Activated CD8-positive, alpha-beta memory T cell treated with anti-CD3 and anti-CD28 coated beads for 4 hours (primary cell): ENCODE data around the gene ADCY3.

Source experiments
- DNase-seq, 2 donors: peaks; one replicate each; pipeline ENCODE4 v3.0.0-alpha.2; 2020; ENCODE audit warnings: low read depth in 2 of 2

ADCY3 gene

DNA sequence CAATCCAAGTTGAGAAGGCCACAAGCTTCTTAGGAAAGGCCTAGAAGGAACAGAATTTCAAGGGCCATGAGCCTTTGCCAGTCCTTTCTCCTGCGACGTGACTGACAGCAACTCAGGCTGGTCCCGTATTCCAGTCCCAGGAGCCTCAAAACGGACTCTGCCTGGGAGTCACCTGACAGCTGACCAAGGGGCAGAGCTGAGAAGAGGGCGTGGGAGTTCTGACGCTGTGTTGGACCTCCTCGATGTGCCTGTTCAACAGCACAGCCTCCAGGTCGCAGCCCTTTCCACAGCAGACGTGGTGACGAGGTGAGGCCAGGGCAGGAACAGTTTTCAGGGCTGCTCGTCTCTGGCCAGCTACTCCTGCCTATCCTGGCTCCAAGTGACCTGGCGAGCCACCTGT, 89.3 kb downstream of the ADCY3 start:
- no peak for DNase-seq

DNA sequence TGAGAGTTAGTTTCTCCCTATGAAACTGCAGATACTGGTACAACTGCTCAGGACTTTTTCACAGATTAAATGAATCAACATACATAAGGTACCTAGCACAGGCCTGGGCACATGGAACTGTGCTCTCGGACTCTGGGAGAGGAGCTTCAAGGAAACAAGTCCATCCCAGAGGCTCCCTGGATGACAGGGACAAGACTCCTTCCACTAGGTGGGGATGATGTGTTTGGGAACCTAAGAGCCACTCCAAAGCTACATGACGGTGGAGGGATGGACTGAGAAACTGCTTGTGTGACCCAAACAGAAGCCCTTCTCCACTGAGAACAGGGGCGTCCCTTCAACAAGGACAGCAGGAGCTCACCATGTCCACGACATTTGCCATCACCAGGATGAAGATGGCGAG, 89.7 kb downstream of the ADCY3 start:
- no peak for DNase-seq

DNA sequence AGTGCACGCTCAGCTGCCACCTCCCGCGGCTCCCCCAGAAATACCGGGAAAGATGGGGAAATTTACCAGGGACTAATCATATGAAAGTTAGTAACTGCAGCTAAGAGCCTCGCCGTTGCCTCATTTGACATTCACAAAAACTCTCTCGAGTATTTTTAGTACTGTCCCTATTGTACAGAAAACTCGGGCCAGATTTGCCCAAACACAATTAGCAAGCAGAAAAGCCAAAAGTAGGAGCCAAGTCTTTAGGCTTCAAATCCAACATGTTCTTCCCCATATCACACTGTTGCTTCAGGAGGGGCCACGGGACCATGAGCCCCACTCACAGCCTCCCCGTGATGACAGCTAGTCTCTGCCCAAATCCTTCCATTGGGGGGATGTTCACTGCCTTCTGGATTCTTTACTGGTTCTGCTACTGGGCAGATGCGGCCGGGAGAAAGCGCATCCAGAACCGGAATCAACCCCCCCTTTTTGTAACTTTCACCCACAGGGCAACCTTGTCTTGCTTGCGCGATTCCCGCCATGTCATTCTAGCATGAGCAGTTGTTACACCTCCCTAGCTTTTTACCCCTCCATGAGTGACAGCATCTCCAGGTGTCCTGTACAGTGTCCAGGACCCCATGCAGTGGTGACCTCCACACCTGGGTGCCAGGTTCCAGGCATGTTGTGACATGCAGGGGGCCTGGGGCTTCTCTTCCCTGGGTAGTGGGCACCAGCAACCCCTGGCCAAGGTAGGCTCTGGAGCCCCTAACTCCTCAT, 91.6 kb downstream of the ADCY3 start:
- no peak for DNase-seq

DNA sequence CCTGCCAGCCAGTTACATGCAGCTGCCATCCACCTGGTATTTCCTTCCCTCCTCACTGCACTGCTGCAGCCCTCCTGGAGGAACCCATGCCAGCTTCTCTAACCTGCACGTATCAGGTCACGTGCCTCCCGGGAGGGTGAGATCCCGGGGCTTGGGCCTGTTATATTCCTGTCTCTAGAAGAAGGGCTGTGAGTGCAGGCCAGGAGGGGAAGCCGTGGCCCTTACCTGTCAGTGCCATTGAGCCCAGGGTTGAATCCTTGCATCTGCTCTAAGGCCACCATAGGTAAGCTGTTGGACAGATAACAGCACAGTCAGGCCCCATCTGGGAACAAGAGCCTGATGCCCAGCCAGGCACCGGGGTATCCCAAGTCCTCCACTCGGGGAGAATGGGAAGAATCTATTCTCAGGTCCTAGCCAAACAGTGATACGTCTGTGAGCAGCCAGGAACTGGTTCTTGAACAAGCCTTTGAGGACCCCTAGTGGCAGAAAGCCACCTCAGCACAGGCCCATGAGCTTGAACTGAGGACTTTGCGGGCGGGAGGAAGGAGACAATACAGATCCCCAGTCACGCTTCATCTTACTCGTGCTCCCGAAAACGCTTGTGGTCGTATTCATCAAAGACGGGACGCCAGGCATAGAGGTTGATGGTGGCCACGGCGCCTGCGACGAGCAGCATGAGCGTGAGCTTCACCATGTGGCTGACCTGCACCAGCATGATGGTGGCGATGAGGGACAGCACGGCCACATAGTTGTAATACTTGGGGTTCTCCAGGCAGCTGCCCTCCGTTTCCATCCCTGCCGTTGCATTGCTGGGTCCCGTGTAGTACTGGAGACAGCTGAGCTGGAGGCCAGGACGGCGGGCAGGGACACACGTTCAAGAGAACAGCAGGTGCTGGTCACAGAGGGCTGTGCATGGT, 92.5 kb downstream of the ADCY3 start:
- DNase-seq: peak; percentile 44 to 53

DNA sequence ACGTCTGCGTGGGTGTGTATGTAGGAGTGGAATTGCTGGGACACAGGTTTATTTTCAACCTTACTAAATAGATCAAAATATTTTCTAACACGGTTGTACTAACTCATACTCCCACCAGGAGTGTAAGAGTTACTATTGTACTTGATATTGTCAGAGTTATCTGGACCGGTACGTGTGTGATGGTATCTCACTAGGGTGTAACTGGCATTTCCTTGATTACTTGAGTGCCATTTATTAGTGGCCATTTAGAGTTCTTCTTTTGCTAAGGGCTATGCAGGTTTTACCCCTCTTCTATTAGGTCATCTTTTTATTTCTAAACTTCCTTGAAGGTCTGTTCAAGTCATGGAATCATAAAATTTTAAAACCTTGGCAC, 93.3 kb downstream of the ADCY3 start:
- DNase-seq: no peak

DNA sequence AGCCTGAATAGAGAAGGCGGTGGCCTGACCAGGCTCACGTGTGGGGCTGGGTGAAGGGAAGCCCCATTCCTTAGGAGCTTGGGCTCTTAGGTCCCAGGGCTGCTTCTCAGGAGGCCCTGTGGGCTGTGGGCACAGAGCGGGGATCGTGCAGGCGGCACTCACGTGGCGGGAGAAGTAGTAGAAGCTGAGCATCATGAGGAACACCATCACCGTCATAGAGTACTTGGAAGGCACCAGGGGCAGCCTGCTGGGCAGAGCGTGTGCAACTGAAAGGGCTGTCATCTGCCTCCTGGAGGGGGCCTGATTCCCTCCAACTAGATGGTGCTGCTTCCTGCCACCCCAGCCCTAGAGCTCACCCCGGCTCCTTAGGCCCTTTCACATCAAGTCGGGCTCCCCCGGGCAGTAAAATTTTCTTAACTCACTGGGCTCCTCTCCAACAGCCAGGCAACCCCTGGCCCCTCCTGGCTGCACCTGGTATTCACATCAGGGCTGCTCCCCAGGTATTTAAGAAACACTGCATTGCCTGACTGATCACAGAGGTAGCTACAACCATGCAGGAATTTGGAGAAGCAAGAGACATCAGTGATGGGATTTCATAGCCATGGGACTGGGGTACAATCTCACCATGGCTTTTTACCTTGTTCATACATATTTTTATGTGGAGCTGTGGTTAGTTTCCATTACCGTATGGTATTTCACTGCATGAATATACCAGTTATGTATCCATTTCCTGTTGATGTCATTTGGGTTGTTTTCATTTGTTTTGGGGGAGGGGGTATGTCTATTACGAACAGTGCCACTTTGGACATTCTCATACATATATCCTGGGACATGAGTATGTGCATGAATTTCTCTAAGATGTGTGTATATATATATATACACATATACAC, 93.9 kb downstream of the ADCY3 start:
- no peak for DNase-seq

DNA sequence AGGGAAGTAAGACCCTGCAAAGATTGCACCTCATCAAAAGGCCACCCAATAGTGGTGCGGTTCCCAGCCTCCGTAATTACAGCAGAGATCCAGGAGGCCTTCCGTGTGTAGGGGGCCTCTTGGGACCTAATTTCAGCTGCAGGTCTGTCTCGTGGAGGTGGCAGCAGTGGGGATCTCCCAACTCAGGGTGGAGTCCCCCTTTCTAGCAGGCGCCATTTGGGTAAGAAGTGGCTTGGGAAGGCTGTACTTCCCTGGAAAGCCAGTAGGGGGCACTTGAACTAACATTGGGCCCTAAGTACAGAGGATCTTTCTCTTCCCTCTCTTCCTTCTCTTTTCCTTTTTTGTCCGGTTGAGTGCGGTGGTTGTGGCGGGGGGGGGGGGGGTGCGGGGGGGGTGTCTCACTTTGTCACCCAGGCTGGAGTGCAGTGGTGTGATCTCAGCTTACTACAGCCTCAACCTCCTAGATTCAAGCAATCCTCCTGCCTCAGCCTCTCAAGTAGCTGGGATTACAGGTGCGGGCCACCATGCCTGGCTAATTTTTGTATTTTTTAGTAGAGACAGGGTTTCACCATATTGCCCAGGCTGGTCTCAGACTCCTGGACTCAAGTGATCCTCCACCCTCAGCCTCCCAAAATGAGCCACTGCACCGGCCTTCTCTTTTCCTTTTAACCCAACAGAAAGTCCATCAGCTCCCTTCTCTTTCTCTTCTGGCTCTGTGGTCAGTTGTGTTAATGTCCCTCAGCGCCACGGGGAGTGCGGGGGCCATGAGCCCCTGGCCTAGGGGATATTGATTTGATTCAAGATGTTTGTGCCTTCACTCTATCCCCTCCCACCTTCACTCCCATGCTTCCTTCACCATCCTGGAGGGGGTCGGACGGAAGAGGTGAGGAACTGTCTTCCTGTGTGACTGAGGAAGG, 94.8 kb downstream of the ADCY3 start:
- DNase-seq: no peak

DNA sequence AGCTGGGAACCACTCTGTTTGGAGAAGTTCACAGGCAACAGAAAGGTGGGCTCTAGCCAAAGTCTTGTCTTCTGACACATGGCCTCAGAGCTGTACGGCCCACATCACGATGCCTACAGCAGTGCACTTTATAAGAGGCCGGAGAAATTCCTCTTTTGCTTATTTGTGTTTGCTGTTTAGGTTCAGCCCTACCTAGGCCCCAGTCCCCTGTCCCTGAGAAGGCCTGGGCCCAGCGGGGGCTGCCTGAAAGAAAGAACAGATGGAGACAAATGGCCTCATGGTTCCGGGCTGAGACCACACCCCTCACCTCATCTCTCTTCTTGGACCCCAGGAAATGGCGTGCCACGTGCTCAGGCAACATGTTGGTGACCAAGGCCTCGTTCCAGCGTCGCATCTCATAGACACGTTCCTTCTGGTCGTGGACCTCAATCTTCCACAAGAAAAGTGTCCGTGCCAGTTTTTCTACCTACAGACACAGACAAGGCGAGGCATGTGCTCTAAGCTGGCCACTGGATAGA, 95.9 kb downstream of the ADCY3 start:
- no peak for DNase-seq

DNA sequence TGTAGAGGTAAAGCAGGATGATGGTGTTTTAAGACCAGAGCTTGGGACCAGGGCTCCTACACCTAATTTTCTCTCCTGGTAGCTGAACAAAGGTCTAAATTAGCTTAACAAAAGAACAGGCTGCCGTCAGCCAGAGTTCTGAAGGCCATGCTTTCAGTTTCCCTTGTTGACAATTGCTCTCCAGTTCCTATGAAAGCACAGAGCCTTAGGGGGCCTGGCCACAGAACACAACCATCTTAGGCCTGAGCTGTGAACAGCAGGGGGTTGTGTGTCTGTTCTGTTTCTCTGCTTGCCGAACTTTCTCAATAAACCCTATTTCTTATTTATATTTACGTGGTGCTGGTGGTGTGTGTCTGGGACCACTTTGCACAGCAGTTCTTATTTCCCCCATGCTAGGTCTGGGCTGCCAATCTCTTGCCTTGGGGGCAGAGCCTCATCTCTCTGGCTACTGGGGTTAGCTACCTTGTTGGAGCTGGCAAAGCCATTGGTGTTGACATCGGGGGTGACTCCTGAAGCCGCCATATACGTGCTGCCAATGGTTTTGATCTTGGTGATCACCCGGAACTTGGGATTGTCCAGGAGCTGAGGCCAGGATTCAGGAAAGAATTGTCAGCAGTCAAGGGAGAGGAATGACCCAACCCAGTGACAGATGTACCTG, 97.9 kb downstream of the ADCY3 start:
- no peak for DNase-seq

DNA sequence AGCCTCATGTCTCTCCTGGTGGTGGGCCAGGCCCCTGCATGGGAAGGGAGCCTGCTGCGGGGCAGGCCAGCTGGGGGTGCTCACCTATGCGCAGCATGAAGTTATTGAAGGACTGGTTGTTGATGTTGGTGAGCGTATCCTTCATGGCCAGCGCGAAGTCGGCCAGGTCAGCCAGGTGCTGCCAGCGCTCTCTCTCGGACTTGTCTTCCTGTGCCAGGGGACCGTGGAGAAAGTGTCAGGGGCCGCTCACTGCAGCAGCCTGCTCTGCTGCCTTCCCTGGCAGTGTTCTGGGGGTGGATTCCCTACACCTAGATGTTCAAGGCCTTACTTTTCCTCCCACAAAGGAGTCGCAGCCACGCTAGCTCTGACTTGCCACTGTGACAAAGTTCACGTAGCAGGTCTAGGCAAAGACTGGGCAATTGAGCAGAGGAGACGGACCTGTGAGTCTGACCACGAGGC, 98.6 kb downstream of the ADCY3 start:
- DNase-seq: no peak

DNA sequence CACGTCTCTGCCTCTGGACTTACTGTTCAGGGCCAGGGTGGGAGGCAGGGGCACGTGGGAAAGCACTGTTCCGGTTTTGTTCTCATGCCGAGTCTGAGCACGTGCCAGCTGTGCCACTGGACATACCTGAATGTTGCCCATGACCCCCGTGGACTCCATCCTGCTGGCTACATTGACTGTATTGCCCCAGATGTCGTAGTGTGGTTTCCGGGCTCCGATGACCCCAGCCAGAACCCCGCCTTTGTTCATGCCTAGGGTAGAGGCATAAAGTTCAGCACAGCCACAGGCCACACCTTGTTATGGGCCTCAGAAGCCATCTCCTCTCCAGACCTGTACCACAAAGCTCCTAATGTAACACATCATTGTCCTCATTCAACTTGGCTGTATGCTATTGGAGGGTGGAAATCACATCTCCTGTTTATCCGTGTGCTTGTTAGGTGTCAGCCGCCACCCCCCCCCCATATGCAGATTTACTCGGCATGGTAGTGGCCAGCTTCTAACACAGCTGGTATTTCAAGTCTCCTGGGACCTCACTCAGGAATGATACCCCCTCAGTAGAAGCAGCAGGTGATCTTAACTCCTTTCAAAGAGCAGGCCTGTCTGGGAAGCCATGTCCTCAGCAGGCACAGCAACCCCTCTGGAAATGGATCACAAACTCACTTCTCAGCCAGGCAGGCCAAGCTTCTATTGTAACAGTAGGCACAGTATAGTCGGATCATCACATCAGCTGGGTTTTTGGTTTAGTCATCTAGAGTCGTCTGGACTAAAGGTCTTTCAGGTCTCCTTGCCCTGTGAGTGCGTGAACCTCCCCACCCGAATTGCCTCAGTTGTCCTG, 99.2 kb downstream of the ADCY3 start:
- DNase-seq: no peak

DNA sequence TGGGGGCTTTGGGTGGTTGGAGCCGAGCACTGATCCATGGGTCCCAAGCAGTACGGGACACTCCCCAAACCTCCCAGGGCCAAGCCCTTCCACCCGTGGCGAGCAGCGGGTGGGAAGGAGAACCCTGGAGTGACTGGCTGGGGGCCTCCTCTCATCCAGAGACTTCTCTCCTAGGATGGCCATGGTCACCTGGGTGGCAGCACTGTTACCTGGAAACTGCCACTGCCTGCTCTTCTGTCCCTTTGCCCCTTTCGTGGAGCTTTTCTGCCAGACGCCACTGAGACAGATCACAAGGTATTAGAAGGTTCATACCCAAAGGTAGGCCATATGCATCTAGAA, 99.9 kb downstream of the ADCY3 start:
- DNase-seq: no peak

DNA sequence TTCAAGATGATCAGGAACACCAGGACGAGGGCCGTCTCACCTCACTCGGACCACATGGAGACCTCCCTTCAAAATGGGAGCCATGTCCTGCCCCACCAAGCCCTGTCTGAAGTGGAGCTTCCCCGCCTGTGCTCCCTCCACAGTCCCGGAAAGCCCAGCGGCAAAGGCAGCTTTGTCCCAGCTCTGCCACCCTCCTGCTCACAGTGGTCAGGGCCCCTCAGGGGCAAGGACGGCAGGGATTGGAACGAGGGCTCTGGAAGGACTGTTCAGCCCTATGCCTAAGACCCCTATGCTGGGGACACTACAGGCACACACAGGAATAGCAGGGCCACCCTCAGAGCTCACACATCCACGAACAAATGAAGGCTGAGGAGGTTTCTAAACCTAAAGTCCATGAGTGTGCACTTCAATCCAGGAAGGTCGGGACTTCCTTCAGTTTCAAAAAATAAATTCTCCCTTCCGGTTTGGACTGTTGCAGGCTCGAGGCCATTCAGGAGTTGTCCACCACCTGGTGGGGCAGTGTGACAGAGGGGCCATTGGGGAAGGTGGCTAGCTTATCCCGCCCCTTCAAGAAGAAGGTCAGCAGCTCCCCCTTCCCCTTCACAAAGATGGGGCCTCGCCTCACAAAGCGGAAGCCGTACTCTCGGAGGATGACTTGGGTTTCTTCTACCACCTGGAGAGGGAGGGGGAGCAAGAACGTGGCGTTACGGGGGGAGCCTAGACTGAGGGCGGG, 100.4 kb downstream of the ADCY3 start:
- DNase-seq: no peak

DNA sequence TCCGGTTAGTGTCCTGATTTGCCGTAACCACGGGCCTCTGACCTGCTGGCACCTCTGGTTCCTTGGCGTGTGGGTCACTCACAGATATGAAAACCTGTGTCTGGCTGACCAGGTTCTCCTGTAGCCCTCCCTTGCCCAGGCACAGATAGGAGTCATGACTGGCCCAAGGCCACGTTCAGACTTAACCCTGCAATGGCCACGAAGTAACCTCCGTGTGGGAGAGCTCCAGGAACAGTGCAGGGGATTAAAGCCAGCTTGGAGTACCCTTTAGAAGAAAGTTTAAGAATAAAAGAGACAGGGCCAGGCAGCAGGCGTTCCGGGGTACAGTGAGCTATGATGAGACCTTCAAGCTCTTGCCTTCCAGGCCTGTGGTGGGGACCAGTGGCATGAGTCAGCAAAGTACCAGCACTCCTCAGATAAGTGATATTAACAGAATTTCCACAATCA, 101.3 kb downstream of the ADCY3 start:
- no peak for DNase-seq

DNA sequence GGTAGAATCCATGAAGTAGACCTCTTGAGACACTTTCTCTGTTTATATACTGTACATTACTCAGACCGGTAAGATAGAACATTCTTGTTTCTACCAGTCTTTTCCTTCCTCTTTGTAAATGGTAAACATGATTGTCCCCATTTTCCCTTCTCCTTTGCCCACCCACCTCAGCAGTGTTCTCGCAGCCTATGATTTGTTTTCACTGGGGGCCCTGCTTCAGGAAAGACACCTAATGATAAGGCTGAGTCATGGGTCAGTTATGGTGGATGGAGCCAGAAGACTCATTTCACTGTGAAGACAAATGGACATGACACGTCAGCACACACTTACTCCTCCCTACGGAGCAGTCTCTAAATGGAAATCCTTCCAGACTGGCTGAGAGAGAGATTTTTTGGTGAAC, 103.2 kb downstream of the ADCY3 start:
- no peak for DNase-seq

DNA sequence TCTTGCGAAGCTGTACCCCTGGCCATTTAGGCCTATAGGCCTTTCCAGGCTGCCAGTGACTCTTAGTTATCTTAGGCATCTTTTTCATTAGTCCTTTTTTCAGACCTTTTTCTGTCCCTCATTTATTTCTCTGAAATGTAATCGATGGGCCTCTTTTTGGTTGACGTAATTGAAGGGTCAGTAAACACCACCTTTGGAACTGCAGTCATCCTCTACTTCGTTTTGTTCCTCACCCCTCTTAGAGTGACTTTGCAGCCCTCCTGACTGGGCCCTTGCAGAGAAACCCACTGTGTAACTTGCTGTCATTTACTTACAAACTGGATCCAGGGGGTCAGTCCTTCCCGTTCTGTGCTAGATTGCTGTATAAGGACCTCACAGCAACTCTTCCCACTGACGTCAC, 103.6 kb downstream of the ADCY3 start:
- no peak for DNase-seq

DNA sequence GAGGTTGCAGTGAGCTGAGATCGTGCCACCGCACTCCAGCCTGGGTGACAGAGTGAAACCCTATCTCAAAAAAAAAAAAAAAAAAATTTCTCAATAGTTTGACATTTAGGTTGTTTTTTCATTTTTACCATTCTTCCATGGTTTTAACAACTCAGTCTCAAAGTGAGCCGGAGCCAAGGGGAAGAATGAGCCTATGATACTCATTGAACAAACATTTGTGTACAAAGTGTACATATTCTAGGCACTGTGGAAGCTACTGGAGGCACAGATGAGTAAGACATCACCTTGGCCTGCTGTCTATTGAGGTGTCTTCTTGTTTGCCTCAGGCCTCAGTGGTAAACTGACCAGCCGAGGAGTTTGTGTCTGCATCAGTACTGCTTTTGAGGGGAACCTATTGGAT, 104.9 kb downstream of the ADCY3 start:
- no peak for DNase-seq

DNA sequence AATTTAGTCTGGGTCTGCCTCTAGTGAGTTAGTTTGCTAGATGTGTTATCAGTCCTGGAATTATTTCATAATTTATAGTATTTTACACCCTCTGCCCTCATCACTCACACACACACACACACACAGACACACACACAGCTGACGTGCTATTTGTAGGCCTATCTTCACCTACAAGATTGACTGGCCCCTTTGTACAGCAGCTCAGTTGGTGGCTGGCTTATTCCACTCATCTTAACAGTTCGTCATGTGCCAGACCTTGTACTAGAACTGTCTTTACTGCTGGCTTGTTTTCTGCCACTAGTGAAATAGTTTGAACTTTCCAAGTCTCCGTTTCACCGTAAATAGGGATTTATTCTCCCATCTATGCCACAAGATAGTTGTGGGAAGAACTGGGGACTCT, 105.5 kb downstream of the ADCY3 start:
- DNase-seq: no peak

DNA sequence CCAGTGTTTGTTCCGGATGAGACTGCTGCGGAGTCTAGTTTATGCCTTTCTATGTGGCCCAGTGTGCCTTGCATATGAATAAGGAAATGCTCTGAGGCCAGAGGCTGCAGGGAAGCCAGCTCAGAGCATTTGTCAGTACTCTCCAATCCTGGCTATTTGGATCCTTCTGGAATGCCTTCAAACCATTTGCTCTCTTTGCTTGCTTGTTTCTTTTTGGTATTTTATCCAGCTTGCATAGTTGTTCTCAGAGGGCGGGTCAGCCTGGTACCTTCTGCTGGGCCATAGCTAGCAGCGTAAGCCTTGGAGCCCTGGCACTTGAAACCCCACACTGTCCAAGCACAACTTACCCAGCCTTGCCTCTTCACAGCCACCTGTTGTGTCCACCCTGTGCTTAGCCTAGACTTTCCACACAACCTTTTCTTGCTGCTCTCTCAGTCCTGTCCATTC, 106.3 kb downstream of the ADCY3 start:
- DNase-seq: no peak
